EL (cell line): ENCODE measurements around the gene HECTD3.

Experiments
- DNase-seq: peaks from one replicate; pipeline ENCODE4 v3.0.0-alpha.2; 2016

HECTD3 gene

GRCh38 chr1:45010855-45011811 is at the start of gene HECTD3:
TSS of gene HECTD3 (minus strand) at chr1:45011324. CDS start at chr1:45011257, 67 bp downstream.
- peak; percentile 77 for DNase-seq

GRCh38 chr1:45059829-45060228 is 48.7 kb upstream of the HECTD3 start:
- no peak for DNase-seq

- DNase-seq, result no peak
These were observed 46.4 kb upstream of the HECTD3 start for GRCh38 chr1:45057542-45057941.

- DNase-seq, result no peak
These were observed 40.1 kb upstream of the HECTD3 start for GRCh38 chr1:45051005-45051772.

- DNase-seq, result no peak
These were observed 35.9 kb upstream of the HECTD3 start for GRCh38 chr1:45047032-45047431.

GRCh38 chr1:45044916-45045315 is 33.8 kb upstream of the HECTD3 start:
- DNase-seq, result no peak

GRCh38 chr1:45043094-45043493 is 32.0 kb upstream of the HECTD3 start:
- no peak for DNase-seq

GRCh38 chr1:45040297-45040696 is 29.2 kb upstream of the HECTD3 start:
- no peak for DNase-seq

- no peak for DNase-seq
These were observed 27.7 kb upstream of the HECTD3 start for GRCh38 chr1:45038661-45039364.

- no peak for DNase-seq
These were observed 27.1 kb upstream of the HECTD3 start for GRCh38 chr1:45038240-45038639.

GRCh38 chr1:45037456-45037855 is 26.3 kb upstream of the HECTD3 start:
- peak; percentile 16 for DNase-seq

GRCh38 chr1:45035631-45036301 is 24.6 kb upstream of the HECTD3 start:
- DNase-seq, result no peak

GRCh38 chr1:45033356-45033755 is 22.2 kb upstream of the HECTD3 start:
- no peak for DNase-seq

GRCh38 chr1:45032837-45033236 is 21.7 kb upstream of the HECTD3 start:
- DNase-seq, result no peak

GRCh38 chr1:45026446-45026845 is 15.3 kb upstream of the HECTD3 start:
- no peak for DNase-seq

GRCh38 chr1:45023663-45024062 is 12.5 kb upstream of the HECTD3 start:
- DNase-seq, result no peak

- DNase-seq, result peak; percentile 57
These were observed 7.6 kb upstream of the HECTD3 start for GRCh38 chr1:45018599-45019230.

- DNase-seq, result no peak
These were observed 5.6 kb upstream of the HECTD3 start for GRCh38 chr1:45016767-45017166.

GRCh38 chr1:45016090-45016697 is 5.1 kb upstream of the HECTD3 start:
- no peak for DNase-seq

- no peak for DNase-seq
These were observed 4.6 kb upstream of the HECTD3 start for GRCh38 chr1:45015683-45016082.

GRCh38 chr1:45014321-45015028 is 3.4 kb upstream of the HECTD3 start:
- peak; percentile 78 for DNase-seq
